CD4-positive, alpha-beta memory T cell (primary cell): ENCODE measurements around the gene GNAZ. TPM values are rescaled to one million over a fixed set of nuclear protein-coding genes. Genes with fewer than 3 reads are reported as not detected.

Experiments used
- CTCF ChIA-PET: fragments of 350-600 bp; sonication (Branson Sonifier 250); formaldehyde crosslinking; loops from one replicate; lab custom pipeline; 2021; ENCODE audit warnings: inconsistent platforms; ENCODE audit not compliant: partially characterized antibody; lab: Charles Lee
- POLR2A ChIA-PET: fragments of 350-600 bp; sonication (Branson Sonifier 250); formaldehyde crosslinking; loops from one replicate; lab custom pipeline; 2021; ENCODE audit not compliant: partially characterized antibody; lab: Charles Lee
- DNase-seq, 5 donors: peaks; one replicate each; pipeline versions ENCODE4 v3.0.0 to v3.0.0-alpha.2; 2020 to 2022; ENCODE audit warnings: mixed read lengths in 1 of 5
- H3K27ac ChIP-seq: one replicate; pipeline ENCODE4 v1.7.0; 2013; ENCODE audit warnings: low read depth, low read length
- H3K27me3 ChIP-seq: 2 replicates; pipeline ENCODE4 v1.7.0; 2013; ENCODE audit warnings: mild to moderate bottlenecking, low read length, moderate library complexity; ENCODE audit not compliant: insufficient read depth
- H3K36me3 ChIP-seq: 2 replicates; pipeline ENCODE4 v1.7.0; 2013; ENCODE audit warnings: mild to moderate bottlenecking, low read length, moderate library complexity; ENCODE audit not compliant: insufficient read depth
- H3K4me1 ChIP-seq: 2 replicates; pipeline ENCODE4 v1.7.0; 2013; ENCODE audit warnings: mild to moderate bottlenecking, low read length, moderate library complexity; ENCODE audit not compliant: insufficient read depth
- H3K4me3 ChIP-seq, 2 donors: one replicate each; pipeline ENCODE4 v1.7.0; 2013; ENCODE audit warnings: low read length in 2 of 2, mild to moderate bottlenecking in 1 of 2
- H3K9me3 ChIP-seq, 2 donors: one replicate each; pipeline ENCODE4 v1.7.0; 2013; ENCODE audit warnings: low read length in 2 of 2, control low read depth in 1 of 2; ENCODE audit not compliant: control insufficient read depth in 1 of 2
- H3K27ac Mint-ChIP-seq, 7 donors: one replicate each; pipeline ENCODE4 v1.8.0; 2020 to 2021; ENCODE audit warnings: mixed read lengths in 7 of 7, mild to moderate bottlenecking in 6 of 7, inconsistent platforms in 3 of 7, moderate library complexity in 3 of 7
- H3K27me3 Mint-ChIP-seq, 2 donors: one replicate each; pipeline ENCODE4 v1.8.0; 2020 to 2021; ENCODE audit warnings: mixed read lengths in 2 of 2
- H3K36me3 Mint-ChIP-seq, 2 donors: one replicate each; pipeline ENCODE4 v1.8.0; 2020 to 2021; ENCODE audit warnings: mixed read lengths in 2 of 2, inconsistent platforms in 1 of 2, mild to moderate bottlenecking in 1 of 2
- H3K4me1 Mint-ChIP-seq, 4 donors: one replicate each; pipeline ENCODE4 v1.8.0; 2020 to 2021; ENCODE audit warnings: mixed read lengths in 4 of 4, mild to moderate bottlenecking in 1 of 4
- H3K4me3 Mint-ChIP-seq, 8 donors: one replicate each; pipeline ENCODE4 v1.8.0; 2020 to 2021; ENCODE audit warnings: mixed read lengths in 8 of 8, mild to moderate bottlenecking in 7 of 8, moderate library complexity in 6 of 8, inconsistent platforms in 3 of 8
- H3K9me3 Mint-ChIP-seq, 8 donors: one replicate each; pipeline ENCODE4 v1.8.0; 2020 to 2021; ENCODE audit warnings: mixed read lengths in 8 of 8, mild to moderate bottlenecking in 5 of 8, inconsistent platforms in 3 of 8, moderate library complexity in 1 of 8
- intact Hi-C: fragments of 100-400 bp; cut with micrococcal nuclease; formaldehyde crosslinking; loops from one replicate; pipeline ENCODE4 v1.15.1; 2023
- polyA plus RNA-seq, 2 donors: library from polyadenylated mRNA; unstranded; fragments of 300-500 nt; fragmentation: Illumina TruSeq; gene quantifications; one replicate each; pipeline ENCODE4 v1.2.3, GENCODE V29; 2021
- total RNA-seq, 2 experiments: library from RNA; stranded (reverse); gene quantifications; one replicate each; pipeline ENCODE4 v1.2.3, GENCODE V29; 2021

Gene GNAZ
- total and polyA plus RNA-seq, 4 experiments from 2014 or later = 0.05 to 0.76 (median 0.36) TPM; not detected in 1

DNA sequence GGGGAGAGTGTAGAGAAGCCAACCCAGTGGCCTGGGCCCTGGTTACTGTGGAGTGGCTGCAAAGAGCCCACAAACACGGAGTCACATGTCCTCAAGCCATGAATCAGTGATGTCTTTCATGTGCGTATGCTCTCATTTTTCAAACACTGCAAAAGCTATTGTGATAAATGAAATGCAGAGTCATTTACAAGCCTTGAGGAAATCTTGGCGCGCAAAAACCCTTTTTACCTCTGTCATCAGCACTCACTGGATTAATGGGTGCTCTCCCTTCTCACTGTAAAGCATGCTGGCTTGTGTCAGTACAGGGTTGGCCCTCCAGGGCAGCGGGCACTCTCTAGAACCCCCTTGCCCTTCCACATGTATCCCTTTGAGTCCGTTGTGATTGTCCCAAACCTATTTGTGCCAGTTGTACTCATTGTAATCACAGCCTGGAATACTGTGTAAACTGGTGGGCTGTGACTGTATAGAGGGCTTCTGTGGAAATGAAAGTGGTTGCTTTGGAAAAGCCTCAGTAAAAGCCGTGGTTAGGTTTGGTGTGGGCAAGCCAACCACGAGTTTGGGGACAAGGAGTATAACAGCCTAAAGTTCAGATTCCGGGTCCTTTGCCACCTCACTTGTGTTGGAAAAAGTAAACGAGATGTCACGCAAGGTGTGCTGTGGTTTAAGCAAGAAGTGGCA lies 10.4 kb downstream of the GNAZ start:
- H3K4me1 ChIP-seq = no peaks in the 10 kb centered on the region
- no peaks in the 10 kb centered on the region for H3K27me3 Mint-ChIP-seq
- no peaks in the 10 kb centered on the region for H3K36me3 Mint-ChIP-seq
- H3K27ac ChIP-seq = no peak overlapping the region
- H3K9me3 ChIP-seq = no peaks in the 10 kb centered on the region
- CTCF ChIA-PET = no interaction called here
- no peaks in the 10 kb centered on the region for H3K9me3 Mint-ChIP-seq
- no peak overlapping the region for H3K4me3 ChIP-seq
- no peak for DNase-seq
- H3K27ac Mint-ChIP-seq = no peak overlapping the region
- intact Hi-C loops = no loop called here
- POLR2A ChIA-PET = no interaction called here
- no peaks in the 10 kb centered on the region for H3K27me3 ChIP-seq
- H3K4me3 Mint-ChIP-seq = no peak overlapping the region
- peaks cover 0 to 3% (median 0%) of the 10 kb centered on the region in 4 donors for H3K4me1 Mint-ChIP-seq
- no peaks in the 10 kb centered on the region for H3K36me3 ChIP-seq

DNA sequence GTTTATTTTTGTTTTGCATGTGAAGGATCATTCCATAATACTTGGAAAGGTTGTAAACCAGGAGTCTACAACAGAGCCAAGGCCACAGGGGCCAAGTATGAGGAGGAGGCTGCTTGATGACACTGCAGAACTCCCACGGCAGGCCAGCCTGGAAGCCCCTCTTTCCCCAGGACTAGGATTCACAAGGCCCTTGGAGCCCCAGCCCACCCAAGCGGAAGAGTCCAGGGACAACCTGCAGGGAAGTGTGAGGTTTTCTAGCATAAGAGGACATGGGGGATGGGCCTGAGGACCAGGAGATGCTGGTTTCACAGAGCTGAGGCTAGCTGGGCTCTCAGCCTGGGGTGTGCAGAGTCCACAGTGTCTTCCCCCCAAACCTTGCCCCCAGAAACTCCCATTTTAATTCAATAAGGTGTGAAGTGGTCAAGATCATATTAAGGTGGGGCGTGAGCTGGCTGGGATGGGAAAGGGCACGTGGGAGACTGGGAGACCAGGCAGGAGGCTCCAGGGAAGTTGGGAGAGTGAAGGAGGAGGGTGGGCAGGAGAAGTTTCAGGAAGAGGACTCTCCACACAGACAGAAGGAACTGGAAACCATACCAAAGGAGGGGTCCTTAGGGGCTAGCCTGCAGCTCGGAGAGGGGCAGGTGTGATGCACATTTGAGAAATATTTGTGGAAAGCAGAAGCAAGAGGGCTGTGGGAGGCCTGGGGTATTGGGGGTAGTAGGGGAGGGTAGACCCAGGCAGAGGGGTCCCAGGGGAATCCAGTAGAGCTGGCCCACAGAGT lies 12.4 kb downstream of the GNAZ start:
- POLR2A ChIA-PET = no interaction called here
- no peaks in the 10 kb centered on the region for H3K36me3 Mint-ChIP-seq

DNA sequence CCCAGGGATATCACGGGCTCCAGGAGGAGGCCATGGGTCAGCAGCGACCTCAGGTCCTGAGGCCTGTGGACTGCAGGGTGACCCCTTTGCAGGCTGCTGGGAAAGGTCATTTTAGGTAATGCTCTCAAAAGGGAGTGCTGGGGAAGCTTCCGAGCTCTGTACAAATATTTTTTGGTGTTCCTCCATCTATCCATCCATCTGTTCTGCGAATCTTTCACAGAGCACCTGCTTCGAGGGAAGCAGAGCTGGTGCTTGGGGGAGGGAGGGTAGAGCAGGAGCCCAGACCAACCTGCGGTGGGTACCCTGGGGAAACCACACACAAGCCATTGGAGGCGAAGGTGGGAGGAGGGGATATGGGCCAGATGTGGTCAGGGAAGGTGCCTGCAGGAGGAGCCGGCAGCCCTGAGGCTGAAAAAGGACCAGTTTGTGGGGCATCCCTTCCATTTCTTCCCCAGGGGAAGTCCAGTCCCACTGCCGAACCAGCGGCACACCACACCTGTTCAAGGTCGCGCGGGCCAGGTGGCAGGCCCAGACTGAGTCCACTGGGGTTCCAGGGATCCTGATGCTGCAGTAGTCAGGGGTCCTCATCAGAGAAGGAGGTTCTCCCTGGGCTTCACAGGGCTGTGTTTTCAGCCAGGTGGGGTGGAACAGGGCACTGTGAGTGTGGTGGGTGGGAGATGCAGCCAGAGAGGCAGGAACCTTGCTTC lies 13.1 kb downstream of the GNAZ start:
- H3K27me3 ChIP-seq = no peaks in the 10 kb centered on the region
- intact Hi-C loops = no loop called here
- no peak overlapping the region for H3K4me3 ChIP-seq
- Mint-ChIP-seq H3K4me3 (no peak overlapping the region), H3K36me3 (no peaks in the 10 kb centered on the region), H3K27ac (no peak overlapping the region), H3K4me1 (peaks cover 0 to 11% (median 5%) of the 10 kb centered on the region in 4 donors), H3K9me3 (no peaks in the 10 kb centered on the region), H3K27me3 (no peaks in the 10 kb centered on the region)
- DNase-seq = no peak
- H3K9me3 ChIP-seq = no peaks in the 10 kb centered on the region
- no peak overlapping the region for H3K27ac ChIP-seq
- ChIA-PET POLR2A (no interaction called here), CTCF (no interaction called here)
- no peaks in the 10 kb centered on the region for H3K36me3 ChIP-seq
- H3K4me1 ChIP-seq = peaks cover 11% of the 10 kb centered on the region

More for the DNA sequence above, 12.4 kb downstream of the GNAZ start:
- no peaks in the 10 kb centered on the region for H3K27me3 ChIP-seq
- H3K27ac ChIP-seq = no peak overlapping the region
- H3K4me3 ChIP-seq = no peak overlapping the region
- DNase-seq = no peak
- CTCF ChIA-PET = no interaction called here
- H3K36me3 ChIP-seq = no peaks in the 10 kb centered on the region
- no peaks in the 10 kb centered on the region for H3K9me3 Mint-ChIP-seq
- no peaks in the 10 kb centered on the region for H3K9me3 ChIP-seq
- H3K27me3 Mint-ChIP-seq = no peaks in the 10 kb centered on the region
- no peak overlapping the region for H3K4me3 Mint-ChIP-seq
- intact Hi-C loops = no loop called here
- H3K27ac Mint-ChIP-seq = no peak overlapping the region
- peaks cover 0 to 6% (median 4%) of the 10 kb centered on the region in 4 donors for H3K4me1 Mint-ChIP-seq
- H3K4me1 ChIP-seq = peaks cover 6% of the 10 kb centered on the region

DNA sequence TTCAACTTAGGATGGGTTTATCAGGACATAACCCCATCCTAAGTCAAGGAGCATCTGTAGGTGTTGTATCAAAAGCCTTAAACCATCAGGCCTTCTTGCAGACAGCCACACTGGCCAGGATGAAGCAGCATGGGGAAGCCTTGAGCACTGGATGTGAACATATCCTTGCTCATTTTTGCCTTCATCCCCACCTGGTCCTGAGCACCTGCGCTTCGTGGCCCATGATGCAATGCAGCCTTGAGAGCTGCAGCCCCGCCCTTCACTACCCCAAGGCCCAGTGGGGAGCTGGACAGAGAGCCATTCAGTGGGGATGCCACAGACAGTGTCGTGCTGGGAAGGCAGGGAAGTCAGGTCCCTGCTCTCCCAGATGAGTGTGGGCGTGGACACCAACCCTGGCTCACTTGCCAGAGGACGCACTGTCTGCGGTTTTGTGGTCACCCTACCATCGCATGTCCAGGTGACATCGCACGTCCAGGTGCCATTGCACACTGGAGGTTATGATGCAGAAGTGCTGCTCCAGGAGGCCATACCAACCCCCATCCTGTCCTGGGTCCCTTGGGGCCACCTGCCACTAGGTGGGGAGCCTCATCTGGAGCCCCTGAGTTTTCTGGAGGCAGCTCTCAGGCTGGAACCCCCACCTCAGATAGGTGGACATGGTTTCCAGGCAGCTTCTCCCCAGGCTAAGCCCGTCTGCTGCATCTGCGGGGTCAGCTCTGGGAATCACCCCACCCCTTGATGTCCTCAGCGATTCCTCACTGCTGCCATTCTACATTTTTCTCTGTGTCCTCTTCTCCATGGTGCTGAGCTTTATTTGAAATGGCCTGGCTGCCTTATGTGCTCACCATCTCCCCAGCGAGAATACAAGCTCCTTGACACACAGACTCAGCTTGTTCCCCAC lies 14.4 kb downstream of the GNAZ start:
- Histone ChIP-seq H3K9me3 (no peaks in the 10 kb centered on the region), H3K4me1 (peaks cover 11% of the 10 kb centered on the region), H3K27me3 (no peaks in the 10 kb centered on the region), H3K36me3 (no peaks in the 10 kb centered on the region), H3K27ac (no peak overlapping the region), H3K4me3 (no peak overlapping the region)
- Mint-ChIP-seq H3K27me3 (no peaks in the 10 kb centered on the region), H3K4me1 (peaks cover 3 to 11% (median 5%) of the 10 kb centered on the region in 4 donors), H3K36me3 (no peaks in the 10 kb centered on the region), H3K4me3 (no peak overlapping the region), H3K9me3 (no peaks in the 10 kb centered on the region), H3K27ac (no peak overlapping the region)
- intact Hi-C loops = no loop called here
- ChIA-PET POLR2A (no interaction called here), CTCF (no interaction called here)
- DNase-seq = no peak

GRCh38 chr22:23085351-23085671 lies 15.0 kb downstream of the GNAZ start:
- intact Hi-C loops = no loop called here
- H3K4me3 ChIP-seq = no peak overlapping the region
- no peaks in the 10 kb centered on the region for H3K27me3 ChIP-seq
- ChIA-PET CTCF (no interaction called here), POLR2A (no interaction called here)
- peaks cover 11% of the 10 kb centered on the region for H3K4me1 ChIP-seq
- H3K27ac ChIP-seq = no peak overlapping the region
- DNase-seq = no peak
- H3K36me3 Mint-ChIP-seq = no peaks in the 10 kb centered on the region
- H3K27ac Mint-ChIP-seq = no peak overlapping the region
- peaks cover 3 to 11% (median 5%) of the 10 kb centered on the region in 4 donors for H3K4me1 Mint-ChIP-seq
- no peaks in the 10 kb centered on the region for H3K27me3 Mint-ChIP-seq
- no peak overlapping the region for H3K4me3 Mint-ChIP-seq
- no peaks in the 10 kb centered on the region for H3K9me3 ChIP-seq
- H3K9me3 Mint-ChIP-seq = no peaks in the 10 kb centered on the region
- H3K36me3 ChIP-seq = no peaks in the 10 kb centered on the region

DNA sequence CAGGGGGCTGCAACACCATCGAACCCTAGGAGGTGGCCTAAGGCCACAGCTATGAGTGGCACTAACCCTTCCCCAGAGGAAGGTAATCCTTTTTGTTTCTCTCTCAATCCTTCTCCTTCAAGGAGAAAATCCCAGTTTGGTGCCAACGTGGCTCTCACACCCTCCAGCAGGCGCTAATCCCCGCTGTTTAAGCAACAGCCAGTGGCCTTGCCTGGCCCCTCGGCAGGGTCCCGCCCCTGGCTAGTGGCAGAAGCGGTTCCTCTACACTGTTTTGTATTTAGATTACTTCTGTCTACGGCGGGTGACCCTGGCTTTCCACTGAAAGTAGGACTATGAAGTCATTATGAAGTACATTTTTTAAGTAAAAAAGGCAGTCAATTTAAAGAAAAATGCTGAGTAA lies 15.5 kb downstream of the GNAZ start:
- Histone ChIP-seq H3K4me1 (peaks cover 11% of the 10 kb centered on the region), H3K9me3 (no peaks in the 10 kb centered on the region), H3K27me3 (no peaks in the 10 kb centered on the region), H3K27ac (no peak overlapping the region), H3K36me3 (no peaks in the 10 kb centered on the region), H3K4me3 (no peak overlapping the region)
- Mint-ChIP-seq H3K4me1 (peaks cover 3 to 11% (median 4%) of the 10 kb centered on the region in 4 donors), H3K36me3 (no peaks in the 10 kb centered on the region), H3K4me3 (no peak overlapping the region), H3K9me3 (no peaks in the 10 kb centered on the region), H3K27me3 (no peaks in the 10 kb centered on the region), H3K27ac (no peak overlapping the region)
- intact Hi-C loops = no loop called here
- DNase-seq = no peak
- ChIA-PET POLR2A (no interaction called here), CTCF (no interaction called here)

- Mint-ChIP-seq H3K27me3 (no peaks in the 10 kb centered on the region), H3K36me3 (no peaks in the 10 kb centered on the region), H3K4me1 (peaks cover 3 to 11% (median 3%) of the 10 kb centered on the region in 4 donors), H3K9me3 (no peaks in the 10 kb centered on the region), H3K27ac (no peak overlapping the region), H3K4me3 (no peak overlapping the region)
- Histone ChIP-seq H3K4me3 (no peak overlapping the region), H3K4me1 (peaks cover 11% of the 10 kb centered on the region), H3K27ac (no peak overlapping the region), H3K36me3 (no peaks in the 10 kb centered on the region), H3K27me3 (no peaks in the 10 kb centered on the region), H3K9me3 (no peaks in the 10 kb centered on the region)
- intact Hi-C loops = no loop called here
- no peak for DNase-seq
- CTCF ChIA-PET = no interaction called here
- POLR2A ChIA-PET = no interaction called here
Observed at GRCh38 chr22:23086263-23086662, 15.9 kb downstream of the GNAZ start.
